ENCODE results near the gene HPCAL4.

DNA sequence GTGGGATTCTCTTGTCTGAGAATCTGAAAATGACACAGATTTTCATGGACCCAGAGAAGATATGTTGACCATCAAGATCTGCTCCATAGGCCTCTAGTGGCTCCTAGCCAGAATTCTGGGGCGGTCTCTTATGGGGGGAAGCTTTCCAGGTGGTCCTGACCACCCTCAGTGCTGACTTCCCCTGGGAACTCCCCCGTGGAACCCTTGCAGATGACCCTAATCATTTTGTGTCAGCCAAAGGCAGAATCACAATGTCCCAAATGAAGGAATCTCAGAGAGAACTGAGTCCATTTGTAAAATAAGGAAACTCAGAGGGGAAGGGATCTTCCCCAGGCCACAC, 55.4 kb downstream of the HPCAL4 start:
- TF ChIP-seq CTCF (IDR thresholded peaks at IDR 0.05) (no peak), EZH2 (IDR thresholded peaks at IDR 0.05) (no peak), EZH2phosphoT487 (IDR thresholded peaks at IDR 0.05) (no peak)

All from neural progenitor cell (in vitro differentiated cells).